Activated CD4-positive, alpha-beta T cell treated with anti-CD3 and anti-CD28 coated beads for 36 hours (primary cell): Measurements from ENCODE around the gene RERE. TPM values are rescaled to one million over a fixed set of nuclear protein-coding genes. Genes with fewer than 3 reads are reported as not detected.

Experiments
- ATAC-seq: fragments of 200-7000 bp; cut with Tn5 transposase; one replicate; pipeline ENCODE4 v1.10.0; 2021; ENCODE audit warnings: mild to moderate bottlenecking, moderate library complexity
- CTCF ChIA-PET: fragments of 350-600 bp; sonication (Branson Sonifier 250); formaldehyde crosslinking; loops from one replicate; lab custom pipeline; 2021; ENCODE audit warnings: antibody characterized with exemption; lab: Charles Lee
- POLR2A ChIA-PET: fragments of 350-600 bp; sonication (Branson Sonifier 250); formaldehyde crosslinking; loops from one replicate; lab custom pipeline; 2021; ENCODE audit warnings: antibody characterized with exemption, inconsistent platforms; lab: Charles Lee
- DNase-seq: peaks from one replicate; pipeline ENCODE4 v3.0.0-alpha.2; 2020
- H3K27ac Mint-ChIP-seq: one replicate; pipeline ENCODE4 v1.8.0; 2021; ENCODE audit warnings: mixed read lengths
- H3K27me3 Mint-ChIP-seq: one replicate; pipeline ENCODE4 v1.8.0; 2021; ENCODE audit warnings: mixed read lengths
- H3K36me3 Mint-ChIP-seq: one replicate; pipeline ENCODE4 v1.8.0; 2021; ENCODE audit warnings: low read depth, mixed read lengths
- H3K4me1 Mint-ChIP-seq: one replicate; pipeline ENCODE4 v1.8.0; 2021; ENCODE audit warnings: mixed read lengths
- H3K4me3 Mint-ChIP-seq: one replicate; pipeline ENCODE4 v1.8.0; 2021; ENCODE audit warnings: mild to moderate bottlenecking, moderate library complexity, mixed read lengths
- H3K9me3 Mint-ChIP-seq: one replicate; pipeline ENCODE4 v1.8.0; 2021; ENCODE audit warnings: low read depth, mixed read lengths
- intact Hi-C, 2 experiments: fragments of 100-400 bp; cut with DNase I in 1 of 2; cut with micrococcal nuclease in 1 of 2; formaldehyde crosslinking; loops; one replicate each; pipeline versions ENCODE4 v1.14.2 to v1.15.1; 2022 to 2024; cut with DNase I, micrococcal nuclease
- total RNA-seq, 2 experiments: library from RNA; stranded (reverse); gene quantifications; one replicate each; pipeline ENCODE4 v1.2.3, GENCODE V29; 2021

RERE gene
- total RNA-seq, 2 experiments from 2014 or later, result 57.4 to 71.6 TPM

DNA sequence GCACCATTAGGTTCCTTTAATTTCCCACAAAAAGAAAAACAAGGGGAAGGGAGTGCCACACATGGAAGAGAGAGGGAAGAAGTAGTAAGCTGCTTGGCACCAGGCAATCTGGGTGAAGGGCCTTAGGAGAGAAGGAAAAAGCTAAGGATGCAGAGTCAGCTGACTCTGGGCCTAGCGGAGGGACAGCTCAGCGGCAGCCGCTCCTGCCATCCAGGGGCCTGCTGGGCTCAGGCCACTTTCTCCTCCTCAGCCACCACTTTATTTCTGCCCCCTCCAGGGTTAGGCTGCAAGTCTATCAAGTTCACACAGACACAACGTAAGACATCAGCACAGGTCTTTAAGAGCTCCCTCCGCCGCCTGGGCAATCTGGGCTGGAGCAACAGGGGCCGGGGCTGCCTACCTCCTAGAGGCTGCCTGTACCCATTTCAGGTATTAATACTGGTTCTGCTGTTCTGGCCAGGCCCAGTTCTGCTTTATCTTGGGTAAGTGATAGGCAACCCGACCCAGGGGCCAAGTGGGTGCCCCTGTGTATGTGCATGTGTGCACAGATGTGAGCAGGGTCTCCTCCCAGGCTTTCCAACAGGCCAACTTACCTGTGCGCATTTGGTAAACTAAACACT, 446.0 kb downstream of the RERE start:
- Mint-ChIP-seq H3K27ac (peak overlapping the region; percentile 60), H3K4me1 (peaks cover 60% of the 10 kb centered on the region), H3K9me3 (no peaks in the 10 kb centered on the region), H3K4me3 (no peak overlapping the region), H3K36me3 (peaks cover 16% of the 10 kb centered on the region), H3K27me3 (no peaks in the 10 kb centered on the region)
- ChIA-PET CTCF (interaction anchor here (0.6 to 4.2 kb wide), 6 partner anchors 9 to 355 kb away, joined by 3 to 19 read pairs (median 6); no protein-coding TSS in a partner anchor), POLR2A (no interaction called here)
- intact Hi-C loops, result no loop called here
- ATAC-seq (no peak), DNase-seq (no peak)

DNA sequence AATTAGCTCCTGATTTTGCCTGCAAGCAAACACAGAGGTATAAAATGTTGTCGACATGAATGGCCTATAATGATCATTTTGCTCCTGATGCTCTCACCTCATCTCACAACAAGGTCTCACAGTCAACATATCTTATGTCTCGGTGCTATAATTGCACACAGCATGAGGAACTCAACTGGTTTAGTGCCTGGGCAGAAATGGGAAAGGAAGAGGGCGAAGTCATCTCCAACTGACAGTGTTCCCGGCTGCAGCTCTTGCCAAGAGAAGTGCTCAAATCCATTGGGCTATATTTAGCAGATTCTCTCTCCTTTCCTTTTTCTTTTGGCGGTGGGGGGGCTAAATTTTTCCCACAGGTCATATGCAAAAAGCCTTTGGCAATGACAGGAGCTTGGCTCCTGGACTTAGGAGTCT, 446.5 kb downstream of the RERE start:
- Mint-ChIP-seq H3K36me3 (peaks cover 17% of the 10 kb centered on the region), H3K27ac (no peak overlapping the region), H3K4me3 (no peak overlapping the region), H3K27me3 (no peaks in the 10 kb centered on the region), H3K4me1 (peaks cover 55% of the 10 kb centered on the region), H3K9me3 (no peaks in the 10 kb centered on the region)
- no peak for ATAC-seq
- intact Hi-C loops, result no loop called here
- ChIA-PET CTCF (interaction anchor here (0.6 to 4.2 kb wide), 7 partner anchors 9 to 119 kb away, joined by 3 to 19 read pairs (median 4); no protein-coding TSS in a partner anchor), POLR2A (interaction anchor here (0.6 kb wide), 1 partner anchor 1478 kb away, joined by 3 read pairs; no protein-coding TSS in a partner anchor)
- no peak for DNase-seq

DNA sequence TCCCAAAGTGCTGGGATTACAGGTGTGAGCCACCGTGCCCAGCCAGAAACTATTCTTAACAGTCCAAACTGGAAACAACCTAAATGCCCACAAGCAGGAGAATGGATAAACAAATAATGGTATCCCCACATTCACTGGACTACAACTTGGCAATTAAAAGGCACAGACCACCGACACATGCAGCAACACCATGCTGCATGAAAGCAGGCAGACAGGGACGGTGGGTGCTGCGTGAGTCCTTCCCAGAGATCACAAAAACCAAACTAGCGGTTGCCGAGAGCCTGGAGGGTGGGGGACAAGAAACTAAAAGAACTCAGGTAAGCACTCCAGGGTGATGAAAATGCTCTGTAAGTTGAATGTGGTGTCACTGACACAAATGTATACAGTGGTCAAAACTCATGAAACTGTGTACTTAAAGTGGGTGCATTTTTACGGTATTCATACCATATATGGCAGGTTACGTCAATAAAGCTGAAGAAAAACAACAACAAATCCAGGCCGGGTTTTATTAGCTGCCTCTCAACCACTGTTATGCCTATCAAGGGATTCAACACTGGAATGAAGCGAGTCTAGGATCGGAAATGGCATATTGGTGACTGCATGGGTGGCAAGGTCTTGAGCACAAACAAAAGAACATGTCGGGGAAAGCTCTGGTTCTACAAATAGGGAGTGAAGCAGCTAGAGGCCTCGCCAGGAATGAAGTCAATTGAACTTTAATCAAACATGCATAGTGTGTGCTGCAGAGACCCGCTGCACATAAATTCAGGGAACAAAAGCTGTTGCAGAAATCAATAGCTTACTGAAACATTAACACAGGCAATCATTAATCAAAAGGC, 447.2 kb downstream of the RERE start:
- Mint-ChIP-seq H3K4me3 (no peak overlapping the region), H3K4me1 (peaks cover 52% of the 10 kb centered on the region), H3K36me3 (peaks cover 19% of the 10 kb centered on the region)

DNA sequence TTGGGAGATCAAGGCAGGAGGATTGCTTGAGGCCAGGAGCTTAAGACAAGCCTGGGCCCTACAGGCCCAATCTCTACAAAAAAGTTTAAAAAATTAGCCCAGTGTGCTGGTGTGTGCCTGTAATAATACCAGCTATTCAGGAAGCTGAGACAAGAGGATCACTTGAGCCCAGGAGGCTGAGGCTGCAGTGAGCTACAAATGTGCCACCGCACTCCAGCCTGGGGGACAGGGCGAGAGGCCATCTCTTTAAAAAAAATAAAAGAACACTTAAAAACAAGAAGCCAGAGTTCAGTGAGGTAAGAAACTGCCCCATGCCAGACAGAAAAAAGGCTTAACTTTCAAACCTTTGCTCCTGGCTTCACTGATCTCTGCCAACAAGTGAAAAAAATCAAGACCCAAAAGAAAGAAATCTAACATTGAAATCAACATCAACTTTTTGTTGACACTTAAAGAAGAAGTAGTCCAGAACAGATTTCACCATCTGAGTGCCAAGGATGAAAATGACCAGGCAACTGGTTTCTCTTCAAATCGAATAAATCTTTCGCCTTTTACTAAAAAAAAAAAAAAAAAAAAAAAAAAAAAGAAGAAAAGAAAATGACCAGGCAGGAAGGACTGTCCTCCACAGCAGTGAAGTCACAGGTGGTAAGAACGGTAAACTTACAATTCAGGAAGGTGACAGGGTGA, 448.3 kb downstream of the RERE start:
- H3K27ac Mint-ChIP-seq, result peak overlapping the region; percentile 9
- H3K36me3 Mint-ChIP-seq, result peaks cover 20% of the 10 kb centered on the region
- DNase-seq, result no peak
- intact Hi-C loops, result no loop called here
- no peak for ATAC-seq
- CTCF ChIA-PET, result interaction anchor here (0.7 kb wide), 1 partner anchor 11 kb away, joined by 3 read pairs; no protein-coding TSS in a partner anchor
- POLR2A ChIA-PET, result no interaction called here
- H3K9me3 Mint-ChIP-seq, result no peaks in the 10 kb centered on the region
- peaks cover 42% of the 10 kb centered on the region for H3K4me1 Mint-ChIP-seq
- no peak overlapping the region for H3K4me3 Mint-ChIP-seq
- no peaks in the 10 kb centered on the region for H3K27me3 Mint-ChIP-seq

More for the DNA sequence above, 447.2 kb downstream of the RERE start:
- Mint-ChIP-seq H3K27me3 (no peaks in the 10 kb centered on the region), H3K9me3 (no peaks in the 10 kb centered on the region), H3K27ac (peak overlapping the region; percentile 18)
- intact Hi-C loops, result no loop called here
- CTCF ChIA-PET, result interaction anchor here (0.6 to 4.2 kb wide), 7 partner anchors 10 to 573 kb away, joined by 3 to 19 read pairs (median 4); no protein-coding TSS in a partner anchor
- DNase-seq (peak; percentile 0), ATAC-seq (no peak)
- POLR2A ChIA-PET, result interaction anchor here (0.6 kb wide), 1 partner anchor 1477 kb away, joined by 3 read pairs; no protein-coding TSS in a partner anchor

- intact Hi-C loops, result no loop called here
- Mint-ChIP-seq H3K36me3 (peaks cover 18% of the 10 kb centered on the region), H3K4me1 (peaks cover 28% of the 10 kb centered on the region), H3K27ac (peak overlapping the region; percentile 72), H3K4me3 (no peak overlapping the region), H3K27me3 (no peaks in the 10 kb centered on the region), H3K9me3 (no peaks in the 10 kb centered on the region)
- ATAC-seq, result no peak
- POLR2A ChIA-PET, result interaction anchor here (0.6 kb wide), 1 partner anchor 1967 kb away, joined by 3 read pairs; no protein-coding TSS in a partner anchor
- DNase-seq, result no peak
- CTCF ChIA-PET, result interaction anchor here (0.9 to 1.3 kb wide), 3 partner anchors 35 to 481 kb away, joined by 3 to 4 read pairs (median 3); no protein-coding TSS in a partner anchor
These were observed 449.8 kb downstream of the RERE start for GRCh38 chr1:8367571-8368194.

- ATAC-seq, result no peak
- no peaks in the 10 kb centered on the region for H3K9me3 Mint-ChIP-seq
- H3K27ac Mint-ChIP-seq, result peak overlapping the region; percentile 4
- intact Hi-C loops, result no loop called here
- no peaks in the 10 kb centered on the region for H3K27me3 Mint-ChIP-seq
- peaks cover 20% of the 10 kb centered on the region for H3K36me3 Mint-ChIP-seq
- ChIA-PET CTCF (interaction anchor here (0.6 kb wide), 1 partner anchor 46 kb away, joined by 4 read pairs; no protein-coding TSS in a partner anchor), POLR2A (no interaction called here)
- H3K4me1 Mint-ChIP-seq, result peaks cover 19% of the 10 kb centered on the region
- DNase-seq, result no peak
- no peak overlapping the region for H3K4me3 Mint-ChIP-seq
These were observed 451.6 kb downstream of the RERE start for GRCh38 chr1:8365661-8366362.

DNA sequence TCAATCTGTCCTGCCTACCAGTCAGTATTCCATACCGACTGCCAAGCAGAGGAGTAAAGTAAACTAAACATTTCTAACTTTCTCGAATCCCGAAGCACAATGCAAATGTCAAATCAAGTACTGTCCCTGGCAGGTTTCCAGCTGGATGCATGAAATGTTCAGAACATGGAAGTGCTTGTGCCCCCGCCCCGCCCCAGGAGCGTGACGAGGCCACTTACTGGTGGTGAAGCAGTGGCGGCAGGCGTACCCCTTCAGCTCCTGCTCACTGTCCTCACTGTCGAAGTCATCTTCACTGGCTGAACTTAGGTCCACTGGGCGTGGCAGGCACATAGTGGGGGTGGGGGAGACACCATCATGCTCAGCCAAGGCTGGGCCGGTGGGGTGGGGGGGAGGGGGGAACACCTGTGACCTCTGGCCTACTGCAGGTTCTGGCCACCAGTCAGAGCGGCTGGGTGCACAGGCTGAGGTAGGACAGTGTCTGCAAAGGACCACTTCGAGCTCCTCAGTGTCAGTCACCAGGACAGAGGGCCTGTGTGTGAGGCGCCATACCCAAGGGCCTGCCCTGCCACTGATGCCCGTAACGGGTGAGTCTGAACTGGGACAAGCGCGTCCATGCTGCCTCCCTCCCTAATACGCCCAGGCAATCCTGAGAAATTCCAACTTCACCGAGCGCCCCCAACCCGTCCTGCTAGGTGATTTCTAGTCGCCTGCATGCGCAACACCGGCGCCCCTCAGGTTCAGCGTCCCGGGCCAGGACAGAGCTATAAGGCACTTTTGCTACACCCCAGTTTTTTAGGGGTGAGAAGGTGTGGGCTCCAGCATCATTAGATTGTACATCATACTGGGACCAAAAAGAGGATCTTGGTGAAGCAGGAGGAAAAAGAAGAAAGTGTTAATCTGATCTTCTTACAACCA, 452.7 kb downstream of the RERE start:
- H3K36me3 Mint-ChIP-seq, result peaks cover 19% of the 10 kb centered on the region
- intact Hi-C loops, result no loop called here
- CTCF ChIA-PET, result interaction anchor here (0.6 kb wide), 1 partner anchor 47 kb away, joined by 4 read pairs; no protein-coding TSS in a partner anchor
- H3K4me1 Mint-ChIP-seq, result peaks cover 13% of the 10 kb centered on the region
- H3K9me3 Mint-ChIP-seq, result no peaks in the 10 kb centered on the region
- no peaks in the 10 kb centered on the region for H3K27me3 Mint-ChIP-seq
- no peak overlapping the region for H3K27ac Mint-ChIP-seq
- H3K4me3 Mint-ChIP-seq, result no peak overlapping the region
- POLR2A ChIA-PET, result no interaction called here
- DNase-seq, result no peak
- ATAC-seq, result no peak

- ChIA-PET POLR2A (no interaction called here), CTCF (no interaction called here)
- H3K27ac Mint-ChIP-seq, result no peak overlapping the region
- H3K4me3 Mint-ChIP-seq, result no peak overlapping the region
- intact Hi-C loops, result no loop called here
- ATAC-seq, result no peak
- H3K4me1 Mint-ChIP-seq, result peaks cover 12% of the 10 kb centered on the region
- H3K36me3 Mint-ChIP-seq, result peaks cover 21% of the 10 kb centered on the region
- H3K9me3 Mint-ChIP-seq, result no peaks in the 10 kb centered on the region
- DNase-seq, result no peak
- no peaks in the 10 kb centered on the region for H3K27me3 Mint-ChIP-seq
These were observed 453.6 kb downstream of the RERE start for GRCh38 chr1:8363767-8364301.

DNA sequence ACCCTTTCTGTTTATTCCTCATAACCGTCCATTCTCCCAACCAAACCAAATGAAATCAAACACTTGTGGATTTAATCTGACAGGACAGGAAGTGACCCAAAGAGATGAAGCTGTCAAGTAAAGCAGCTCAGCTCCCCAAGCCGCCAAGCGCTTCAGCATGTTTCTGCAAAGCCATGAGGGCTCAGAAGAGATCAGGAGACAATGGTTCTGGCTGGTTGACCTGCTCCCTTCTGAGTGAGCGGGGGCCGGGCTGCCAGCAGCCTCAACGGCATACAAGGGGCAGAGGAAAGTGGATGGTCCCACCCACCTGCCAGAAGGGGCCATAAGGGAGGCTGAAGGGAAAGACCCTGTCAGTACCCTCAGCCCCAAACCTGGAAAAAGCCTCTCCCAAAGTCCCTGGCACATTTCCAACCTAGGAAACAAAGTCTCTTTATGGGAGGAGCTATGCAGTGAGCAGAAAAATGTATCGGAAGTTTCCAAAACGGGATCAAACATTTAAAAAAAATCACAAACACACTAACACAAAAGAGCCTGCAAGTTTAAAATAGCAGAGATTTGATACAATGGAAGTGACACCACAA, 454.2 kb downstream of the RERE start:
- POLR2A ChIA-PET, result no interaction called here
- ATAC-seq (no peak), DNase-seq (no peak)
- Mint-ChIP-seq H3K4me3 (no peak overlapping the region), H3K27me3 (no peaks in the 10 kb centered on the region), H3K36me3 (peaks cover 21% of the 10 kb centered on the region), H3K9me3 (no peaks in the 10 kb centered on the region), H3K27ac (peak overlapping the region; percentile 51), H3K4me1 (peaks cover 12% of the 10 kb centered on the region)
- CTCF ChIA-PET, result no interaction called here
- intact Hi-C loops, result no loop called here
